K562 (cell line): ENCODE results near the gene NLK. TPM values are rescaled to one million over a fixed set of nuclear protein-coding genes. Genes with fewer than 3 reads are reported as not detected.

Experiments
- ATAC-seq: fragments of 200-7000 bp; cut with Tn5 transposase; 3 replicates; pipeline ENCODE4 v1.9.1; 2020; ENCODE audit warnings: moderate library complexity
- BruUV-seq: library from RNA; stranded (reverse); fragments of 400-500 nt; replicated peaks from 2 replicates; lab custom pipeline; 2021; lab: Mats Ljungman, UMichigan
- CTCF ChIA-PET: fragments of 300-600 bp; formaldehyde crosslinking; extraction: SDS; loops from one replicate; lab custom pipeline; 2021; ENCODE audit warnings: low intra/inter-chr PET ratio; lab: Yijun Ruan, JAX
- POLR2A ChIA-PET: fragments of 300-600, 350-650 bp; sonication (Branson Sonifier 250); formaldehyde crosslinking; extraction: SDS; loops from one replicate; lab custom pipeline; 2021; ENCODE audit warnings: antibody characterized with exemption, inconsistent platforms; lab: Yijun Ruan, JAX
- DNase-seq, 4 experiments: peaks; one replicate each; pipeline versions ENCODE4 v3.0.0 to v3.0.0-alpha.2; 2011 to 2018; ENCODE audit warnings: low spot score in 3 of 4, mixed read lengths in 3 of 4; ENCODE audit errors: extremely low read depth in 1 of 4
- FAIRE-seq: peaks from 2 replicates; lab custom pipeline; 2011; peaks lifted over from hg19 to GRCh38; lab: Jason Lieb, UNC
- H2AFZ ChIP-seq: 2 replicates; pipeline ENCODE4 v1.6.0; 2011; ENCODE audit warnings: low read depth, low read length, control low read depth, inconsistent platforms
- H3K27ac ChIP-seq: fragments of 200-600 bp; 3 replicates; pipeline ENCODE4 v1.8.0; 2011; ENCODE audit warnings: low read depth, mild to moderate bottlenecking, control low read depth, inconsistent platforms, low read length, moderate library complexity, mixed read lengths; ENCODE audit errors: extremely low read depth
- H3K27me3 ChIP-seq, 2 experiments: fragments of 300-600 bp in 1 of 2; 2 replicates in 1 of 2; 3 replicates in 1 of 2; pipeline versions ENCODE4 v1.6.0 to v1.8.0; 2011; ENCODE audit warnings: inconsistent platforms in 2 of 2, low read length in 2 of 2, mild to moderate bottlenecking in 1 of 2, mixed read lengths in 1 of 2, moderate library complexity in 1 of 2; ENCODE audit not compliant: control insufficient read depth in 2 of 2, insufficient read depth in 2 of 2
- H3K36me3 ChIP-seq: fragments of 300-600 bp; 3 replicates; pipeline ENCODE4 v1.8.0; 2011; ENCODE audit warnings: mild to moderate bottlenecking, low read length, inconsistent platforms; ENCODE audit not compliant: control insufficient read depth, insufficient read depth
- H3K4me1 ChIP-seq, 2 experiments: fragments of 200-600 bp in 1 of 2; replicated peaks in 1 of 2; 2 replicates in 1 of 2; 3 replicates in 1 of 2; pipeline versions ENCODE4 v1.5.1 to v1.8.0; 2011; ENCODE audit warnings: inconsistent platforms in 2 of 2, low read length in 2 of 2, mild to moderate bottlenecking in 1 of 2, mixed read lengths in 1 of 2, moderate library complexity in 1 of 2; ENCODE audit not compliant: control insufficient read depth in 2 of 2, insufficient read depth in 2 of 2
- H3K4me2 ChIP-seq: 2 replicates; pipeline ENCODE4 v1.6.1; 2011; ENCODE audit warnings: low read length, control low read depth, inconsistent platforms, mixed read lengths; ENCODE audit not compliant: insufficient read depth
- H3K4me3 ChIP-seq: fragments of 200-600 bp; sonication (generic), shearing (Covaris generic); 2 replicates; pipeline ENCODE4 v1.5.1; 2016; ENCODE audit warnings: control low read depth, inconsistent platforms
- H3K79me2 ChIP-seq: fragments of 200-600 bp; 3 replicates; pipeline ENCODE4 v1.8.0; 2011; ENCODE audit warnings: low read length, inconsistent platforms; ENCODE audit not compliant: control insufficient read depth, insufficient read depth
- H3K9ac ChIP-seq, 2 experiments: 2 replicates each; pipeline versions ENCODE4 v1.6.0 to v1.6.1; 2011; ENCODE audit warnings: low read depth in 2 of 2, low read length in 2 of 2, control low read depth in 1 of 2, inconsistent platforms in 1 of 2, mild to moderate bottlenecking in 1 of 2, mixed read lengths in 1 of 2; ENCODE audit not compliant: insufficient read depth in 1 of 2
- H3K9me1 ChIP-seq: one replicate; pipeline ENCODE4 v1.6.0; 2011; ENCODE audit warnings: inconsistent platforms, mild to moderate bottlenecking, low read length, moderate library complexity; ENCODE audit not compliant: control insufficient read depth, insufficient read depth
- H3K9me3 ChIP-seq: replicated peaks from 2 replicates; pipeline ENCODE4 v1.5.1; 2011; ENCODE audit warnings: low read depth, low read length, inconsistent platforms; ENCODE audit not compliant: control insufficient read depth, insufficient read depth
- H4K20me1 ChIP-seq: replicated peaks from 2 replicates; pipeline ENCODE4 v1.6.1; 2011; ENCODE audit warnings: low read length, inconsistent platforms, mixed read lengths; ENCODE audit not compliant: control insufficient read depth, insufficient read depth
- CHD4 ChIP-seq: fragments of 200-600 bp; sonication (generic); IDR thresholded peaks from 3 replicates; pipeline ENCODE4 v1.6.1; 2012; ENCODE audit warnings: low read depth, mild to moderate bottlenecking, mixed read lengths, low read length, inconsistent platforms; ENCODE audit not compliant: insufficient read depth, insufficient replicate concordance, poor library complexity, severe bottlenecking
- MEF2D ChIP-seq: conservative IDR thresholded peaks from 2 replicates; pipeline ENCODE4 v1.6.1; 2016; ENCODE audit warnings: low read depth, missing genetic modification characterization, missing compliant biosample characterization
- RBM25 ChIP-seq: fragments of 200-400 bp; formaldehyde crosslinking; IDR thresholded peaks from 2 replicates; pipeline ENCODE4 v1.6.1; 2018; ENCODE audit warnings: low read length, low read depth, moderate library complexity; ENCODE audit not compliant: severe bottlenecking
- ZFP30 ChIP-seq: fragments of 250-450 bp; sonication (Bioruptor Pico); IDR thresholded peaks from 2 replicates; pipeline ENCODE4 v1.8.0; 2022; ENCODE audit warnings: moderate library complexity, mild to moderate bottlenecking, inconsistent platforms, borderline replicate concordance
- ZNF174 ChIP-seq: fragments of 250-450 bp; sonication (Bioruptor Pico); IDR thresholded peaks from 2 replicates; pipeline ENCODE4 v1.4.0; 2020; ENCODE audit warnings: mild to moderate bottlenecking
- ZNF586 ChIP-seq: fragments of 450-650 bp; formaldehyde crosslinking; conservative IDR thresholded peaks from 2 replicates; pipeline ENCODE4 v1.4.0; 2020; ENCODE audit warnings: mild to moderate bottlenecking, moderate library complexity
- WGBS: fragments of 100-300 bp; shearing (Covaris generic); methylation state at CpG from one replicate; pipeline ENCODE4 v1.1.6; 2016; ENCODE audit warnings: low coverage, mixed read lengths; ENCODE audit not compliant: insufficient coverage; ENCODE audit errors: missing lambda C conversion rate; 5-methylcytosine and 5-hydroxymethylcytosine counted together
- in situ Hi-C: fragments of 300-500 bp; cut with MboI; formaldehyde crosslinking; loops from 4 replicates; pipeline ENCODE4 v1.15.0; 2018; ENCODE audit warnings: inconsistent platforms, mixed read lengths
- intact Hi-C: fragments of 100-400 bp; cut with micrococcal nuclease; formaldehyde crosslinking; loops from 2 replicates; pipeline ENCODE4 v1.14.2; 2022
- polyA plus RNA-seq, 8 experiments: library from polyadenylated mRNA; depleted of rRNA in 4 of 8; stranded (reverse) in 5 of 8; unstranded in 3 of 8; fragments of >200 nt; fragmentation: Nextera tagmentation in 2 of 8; fragmentation: Illumina TruSeq in 1 of 8; extraction: Ambion mirVana in 2 of 8; extraction: Trizol in 1 of 8; gene quantifications; 2 replicates each; pipeline versions ENCODE4 v1.2.1 to v1.2.3, GENCODE V29; 2011 to 2014; ENCODE audit warnings: inconsistent platforms in 1 of 8, missing spikeins in 1 of 8
- total RNA-seq, 7 experiments: library from RNA; depleted of rRNA in 6 of 7; stranded (reverse); fragments of >200 nt in 6 of 7; fragmentation: Illumina TruSeq in 2 of 7; extraction: Trizol in 2 of 7; gene quantifications; 2 replicates each; pipeline versions ENCODE4 v1.2.1 to v1.2.3, GENCODE V29; 2011 to 2021; ENCODE audit warnings: low replicate concordance in 1 of 7

NLK gene
- total and polyA plus RNA-seq, 9 of the 15 experiments (the other 6 are each of a cell fraction or from before 2014, with no cell fraction given): 10.9 to 59.6 (median 26.7) TPM

DNA sequence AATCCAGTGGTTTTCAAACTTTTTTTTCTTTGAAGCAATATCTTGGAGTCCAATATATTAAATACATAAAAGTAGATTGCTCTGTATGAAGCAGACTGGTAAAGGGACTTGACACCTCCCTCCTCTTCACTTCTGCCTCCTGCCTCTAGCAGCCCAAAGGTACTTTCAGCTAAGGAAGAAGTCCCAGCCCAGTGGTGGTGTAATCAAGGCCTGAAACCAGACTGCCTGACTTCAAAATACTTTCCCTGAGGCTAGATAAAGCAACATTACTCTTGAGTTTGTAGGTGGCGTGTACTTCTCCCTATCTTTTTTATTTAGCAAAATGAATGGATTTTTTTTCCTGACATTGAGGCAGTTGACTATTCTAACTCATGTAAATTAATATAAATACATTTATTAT, 154.2 kb downstream of the NLK start:
- Histone ChIP-seq H3K27me3 (no peaks in the 10 kb centered on the region), H3K4me2 (no peak overlapping the region), H3K9me3 (no peaks in the 10 kb centered on the region), H3K9me1 (no peaks in the 10 kb centered on the region), H2AFZ (no peak overlapping the region), H3K4me1 (no peaks in the 10 kb centered on the region), H3K9ac (no peak overlapping the region), H3K4me3 (no peak overlapping the region), H3K79me2 (no peaks in the 10 kb centered on the region), H4K20me1 (no peaks in the 10 kb centered on the region), H3K27ac (no peak overlapping the region), H3K36me3 (peaks cover 39% of the 10 kb centered on the region; the same call in 2 of the 3 replicates)
- intact Hi-C loops: loop anchor here (1.0 kb wide), 1 partner anchor 19 kb away; no protein-coding TSS in a partner anchor
- DNase-seq (no peak), ATAC-seq (no peak), FAIRE-seq (no peak)
- POLR2A ChIA-PET: no interaction called here
- WGBS: 100% methylated on average over 1 of the region's 1 CpG
- in situ Hi-C loops: no loop called here
- CTCF ChIA-PET: no interaction called here
- no peak for TF ChIP-seq ZFP30 (CRISPR knock-in tag)
- TF ChIP-seq MEF2D (tag): no peak
- TF ChIP-seq RBM25: no peak
- BruUV-seq: no TSS peak

DNA sequence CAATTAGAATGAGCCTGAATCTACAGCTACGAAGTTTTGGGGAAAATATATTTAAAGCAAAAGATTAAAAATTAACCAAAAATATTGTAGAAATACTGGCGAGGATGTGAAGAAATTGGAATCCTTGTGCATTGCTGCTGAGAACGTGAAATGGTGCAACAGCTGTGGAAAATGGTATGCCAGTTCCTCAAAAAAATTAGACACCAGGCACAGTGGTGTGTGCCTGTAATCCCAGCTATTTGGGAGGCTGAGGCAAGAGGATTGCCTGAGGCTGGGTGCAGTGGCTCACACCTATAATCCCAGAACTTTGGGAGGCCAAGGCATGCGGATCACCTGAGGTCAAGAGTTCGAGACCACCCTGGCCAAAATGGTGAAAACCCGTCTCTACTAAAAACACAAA, 156.6 kb downstream of the NLK start:
- POLR2A ChIA-PET: no interaction called here
- FAIRE-seq (no peak), DNase-seq (no peak), ATAC-seq (no peak)
- in situ Hi-C loops (no loop called here), intact Hi-C loops (no loop called here)
- H3K4me2 ChIP-seq: no peak overlapping the region
- no peaks in the 10 kb centered on the region for H3K4me1 ChIP-seq
- peaks cover 21% of the 10 kb centered on the region; the same call in 1 of the 3 replicates for H3K36me3 ChIP-seq
- CTCF ChIA-PET: no interaction called here
- no peaks in the 10 kb centered on the region for H3K9me1 ChIP-seq
- no TSS peak for BruUV-seq
- H3K9me3 ChIP-seq: no peaks in the 10 kb centered on the region
- H3K79me2 ChIP-seq: no peaks in the 10 kb centered on the region
- WGBS: 76% methylated on average over 6 of the region's 6 CpGs
- no peaks in the 10 kb centered on the region for H4K20me1 ChIP-seq
- no peak overlapping the region for H2AFZ ChIP-seq
- no peak overlapping the region for H3K9ac ChIP-seq
- H3K27ac ChIP-seq: no peak overlapping the region
- H3K4me3 ChIP-seq: no peak overlapping the region
- H3K27me3 ChIP-seq: no peaks in the 10 kb centered on the region
- TF ChIP-seq ZNF586: no peak
- no peak for TF ChIP-seq CHD4
- no peak for TF ChIP-seq ZNF174 (CRISPR knock-in tag)
